NCI-H2196 (cell line): ENCODE data around the gene FOCAD.

ENCODE experiments used
- DNase-seq: peaks from one replicate; lab custom pipeline; 2025; ENCODE audit not compliant: unreplicated experiment; lab: John Stamatoyannopoulos, UW

The FOCAD gene

GRCh38 chr9:20788526-20789451 lies 104.7 kb downstream of the FOCAD start:
- DNase-seq, result no peak

- DNase-seq, result no peak
Observed at GRCh38 chr9:20790721-20791120, 106.7 kb downstream of the FOCAD start.

- no peak for DNase-seq
Observed at GRCh38 chr9:20791682-20792081, 107.6 kb downstream of the FOCAD start.

- no peak for DNase-seq
Observed at GRCh38 chr9:20804489-20805250, 120.6 kb downstream of the FOCAD start.

- DNase-seq, result peak; percentile 5
Observed at GRCh38 chr9:20805766-20806165, 121.7 kb downstream of the FOCAD start.

- no peak for DNase-seq
Observed at GRCh38 chr9:20808002-20808401, 123.9 kb downstream of the FOCAD start.

GRCh38 chr9:20811872-20812271 lies 127.8 kb downstream of the FOCAD start:
- no peak for DNase-seq

- DNase-seq, result no peak
Observed at GRCh38 chr9:20815923-20816703, 132.1 kb downstream of the FOCAD start.

- no peak for DNase-seq
Observed at GRCh38 chr9:20823051-20823450, 139.0 kb downstream of the FOCAD start.

GRCh38 chr9:20831028-20831427 lies 147.0 kb downstream of the FOCAD start:
- DNase-seq, result no peak

GRCh38 chr9:20832775-20833174 lies 148.7 kb downstream of the FOCAD start:
- no peak for DNase-seq

GRCh38 chr9:20835377-20836286 lies 151.6 kb downstream of the FOCAD start:
- DNase-seq, result peak; percentile 56

GRCh38 chr9:20837166-20837565 lies 153.1 kb downstream of the FOCAD start:
- DNase-seq, result no peak

GRCh38 chr9:20838218-20838617 lies 154.2 kb downstream of the FOCAD start:
- DNase-seq, result no peak

GRCh38 chr9:20844916-20845315 lies 160.9 kb downstream of the FOCAD start:
- no peak for DNase-seq

- no peak for DNase-seq
Observed at GRCh38 chr9:20848490-20848889, 164.4 kb downstream of the FOCAD start.

GRCh38 chr9:20853866-20854265 lies 169.8 kb downstream of the FOCAD start:
- DNase-seq, result no peak

- no peak for DNase-seq
Observed at GRCh38 chr9:20854444-20854843, 170.4 kb downstream of the FOCAD start.

- no peak for DNase-seq
Observed at GRCh38 chr9:20863945-20864344, 179.9 kb downstream of the FOCAD start.

- DNase-seq, result no peak
Observed at GRCh38 chr9:20865347-20865746, 181.3 kb downstream of the FOCAD start.
